Measurements from ENCODE around the gene ITGBL1. TPM values are rescaled to one million over a fixed set of nuclear protein-coding genes. Genes with fewer than 3 reads are reported as not detected.

Gene ITGBL1
- total RNA-seq, result not detected in 2 replicates
- total RNA-seq (2013), result not detected
- polyA plus RNA-seq, result not detected in 2 replicates
- polyA minus RNA-seq, result not detected in 2 replicates

GRCh38 chr13:101452519-101453485 lies at the start of gene ITGBL1:
TSS of gene ITGBL1 (plus strand) at chr13:101452675. CDS start at chr13:101452834, 159 bp downstream.
- H3K27ac Mint-ChIP-seq, result no peak within 1 kb of the TSS
- no peak within 1 kb of the TSS for H2AFZ ChIP-seq (ENCODE audit: insufficient read depth, low read depth, low read length, poor library complexity, severe bottlenecking)

More at GRCh38 chr13:101452519-101453485, at the start of gene ITGBL1:
- H3K4me1 Mint-ChIP-seq, result peaks cover 3% of the 10 kb centered on the region
- intact Hi-C loops (cut with micrococcal nuclease), result no loop called here
- DNase-seq (no peak), ATAC-seq (ENCODE audit: low read depth) (no peak)
- no peak for TF ChIP-seq CTCF (IDR thresholded peaks at IDR 0.05)
- TF ChIP-seq EZH2 (IDR thresholded peaks at IDR 0.05; ENCODE audit: borderline replicate concordance, insufficient read depth, low read depth, low read length, poor library complexity, severe bottlenecking), result no peak
- Histone ChIP-seq H3K79me2 (ENCODE audit: control insufficient read depth, insufficient read depth, low read length) (no peaks in the 10 kb centered on the region), H3K9ac (ENCODE audit: low read length) (no peak within 1 kb of the TSS), H3K9me3 (ENCODE audit: control extremely low read depth in 1 of 3, control insufficient read depth in 2 of 3, insufficient read depth in 1 of 3, low read length in 2 of 3) (no peaks in the 10 kb centered on the region), H3K27ac (ENCODE audit: low read length in 2 of 2) (no peak within 1 kb of the TSS), H3K4me1 (ENCODE audit: control insufficient read depth in 2 of 2, insufficient read depth in 2 of 2, low read length in 2 of 2) (peaks cover 0 to 3% of the 10 kb centered on the region in 2 donors), H3K4me3 (ENCODE audit: control extremely low read depth in 1 of 5, extremely low read depth in 1 of 5, insufficient read depth in 1 of 5, low read depth in 2 of 5, low read length in 4 of 5) (no peak within 1 kb of the TSS), H3K27me3 (replicated peaks in 1 of 4; ENCODE audit: control extremely low read depth in 1 of 4, control insufficient read depth in 3 of 4, insufficient read depth in 4 of 4, low read length in 3 of 4) (peaks cover 0 to 15% (median under 1%) of the 10 kb centered on the region in 4 experiments), H4K20me1 (ENCODE audit: control insufficient read depth, insufficient read depth, low read length, poor library complexity, severe bottlenecking) (no peaks in the 10 kb centered on the region), H3K36me3 (replicated peaks in 1 of 2; ENCODE audit: control extremely low read depth in 1 of 2, control insufficient read depth in 1 of 2, extremely low read depth in 1 of 2, insufficient read depth in 2 of 2, low read length in 1 of 2) (no peaks in the 10 kb centered on the region), H3K4me2 (replicated peaks; ENCODE audit: low read depth, low read length, poor library complexity, severe bottlenecking) (no peak within 1 kb of the TSS)
- POLR2A ChIA-PET, result no interaction called here
- H3K27me3 Mint-ChIP-seq, result peaks cover 17% of the 10 kb centered on the region
- H3K9me3 Mint-ChIP-seq (ENCODE audit: insufficient read depth), result no peaks in the 10 kb centered on the region
- WGBS (ENCODE audit: insufficient coverage), result 80% methylated on average over 15 of the region's 18 CpGs
- CTCF ChIA-PET, result no interaction called here
- H3K4me3 Mint-ChIP-seq, result peak within 1 kb of the TSS; percentile 15

Data from B cell (primary cell).